NCI-H1092 (cell line): ENCODE results near the gene NBPF20.
"Not testable (repeated sequence)": the region's sequence is repeated elsewhere in the genome, so short reads cannot be mapped to it uniquely, and the experiment has no call there.

Source experiments
- DNase-seq: peaks from one replicate; lab custom pipeline; 2025; lab: John Stamatoyannopoulos, UW

NBPF20 gene

GRCh38 chr1:145425436-145426029 lies at the start of gene NBPF20:
TSS of gene NBPF20 (minus strand) at chr1:145425603. CDS start at chr1:145405272, 20,331 bp downstream.
- DNase-seq, result peak; percentile 88

DNA sequence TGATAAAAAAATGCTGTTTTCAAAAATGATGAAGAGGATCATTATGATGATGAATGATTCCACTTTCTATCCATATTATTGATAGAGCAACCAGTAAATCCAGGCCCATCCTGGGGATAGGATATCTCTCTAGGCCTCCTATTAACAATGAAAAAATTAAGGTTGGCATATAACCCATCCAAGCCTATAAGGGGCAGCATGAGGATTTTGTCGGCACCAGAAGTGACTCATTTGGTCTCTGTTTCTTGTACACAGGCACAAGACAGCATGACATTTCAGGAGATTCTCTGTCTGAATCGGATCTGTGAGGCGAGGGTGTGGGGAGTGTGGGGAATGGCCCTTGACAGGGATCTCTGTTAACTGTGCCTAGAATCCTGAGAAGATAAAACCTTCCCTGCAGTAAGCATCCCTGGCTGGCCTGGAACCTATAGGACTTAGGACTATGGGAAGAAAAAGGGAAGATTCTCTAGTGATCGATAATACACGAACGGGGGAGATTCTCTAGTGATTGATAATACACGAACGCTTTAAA lies 49.5 kb upstream of the NBPF20 start:
- DNase-seq, result not testable (repeated sequence)

GRCh38 chr1:145472731-145473130 lies 47.3 kb upstream of the NBPF20 start:
- not testable (repeated sequence) for DNase-seq

GRCh38 chr1:145471365-145471764 lies 46.0 kb upstream of the NBPF20 start:
- not testable (repeated sequence) for DNase-seq

DNA sequence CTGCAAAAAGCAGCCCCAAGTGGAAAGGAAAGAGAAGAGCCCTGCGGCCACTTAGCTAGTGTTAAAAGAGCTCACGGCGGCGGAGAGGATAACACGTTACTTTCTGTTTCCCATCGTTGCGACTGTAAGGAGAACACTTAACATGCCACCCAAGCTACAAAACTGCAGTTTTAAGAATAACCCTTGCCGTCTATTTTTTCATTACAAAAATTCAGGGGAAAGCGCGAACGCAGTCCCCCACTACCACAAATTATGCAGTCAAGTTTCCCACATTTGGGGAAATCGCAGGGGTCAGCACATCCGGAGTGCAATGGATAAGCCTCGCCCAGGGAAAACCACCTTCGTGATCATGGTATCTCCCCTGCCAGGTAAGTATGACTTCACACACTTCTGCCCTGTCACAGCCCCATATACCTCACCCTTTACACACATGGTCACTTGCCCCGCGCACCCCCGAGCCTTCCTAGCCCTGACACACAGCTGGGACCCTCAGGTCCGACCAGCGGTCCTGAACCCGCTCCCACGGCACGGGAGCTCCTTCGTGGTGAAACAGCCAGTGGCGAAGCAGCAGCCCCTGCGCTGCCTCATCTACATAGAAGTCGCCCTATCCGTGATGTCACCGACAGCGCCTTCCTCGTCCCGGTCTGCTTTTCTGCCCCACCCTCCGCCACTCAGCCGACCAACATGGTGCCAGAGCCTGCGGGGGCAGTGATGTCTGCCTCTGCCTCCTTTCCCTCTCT lies 40.2 kb upstream of the NBPF20 start:
- DNase-seq, result peak; percentile 47

DNA sequence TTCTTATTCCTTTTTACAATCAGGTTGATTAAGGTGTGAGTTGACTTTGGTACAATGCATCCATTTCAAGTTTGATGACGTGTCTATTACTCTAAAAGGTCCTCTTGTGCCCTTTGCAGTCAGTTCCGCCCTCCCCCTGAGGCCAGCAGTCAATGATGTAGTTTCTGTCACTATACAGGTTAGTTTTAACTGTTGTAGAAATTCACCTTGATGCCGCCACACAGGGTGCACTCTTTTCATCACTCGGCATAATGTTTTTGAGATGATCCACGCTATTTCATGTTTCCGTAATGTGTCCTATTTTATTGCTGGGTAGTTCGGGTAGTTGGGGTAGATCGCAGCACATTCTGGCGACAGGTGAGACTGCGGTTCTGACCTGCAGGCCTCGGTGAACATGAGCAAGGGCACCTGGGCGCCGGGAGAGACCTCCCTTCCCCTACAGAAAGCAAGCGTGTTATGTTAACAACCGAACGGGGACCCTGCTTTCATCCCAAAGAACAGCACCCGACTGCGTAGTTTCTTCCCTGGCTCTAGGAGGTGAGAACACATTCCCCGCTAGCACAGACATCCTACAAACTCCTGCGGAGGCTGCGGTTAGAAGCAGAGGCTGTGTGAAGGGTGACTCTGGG lies 39.4 kb upstream of the NBPF20 start:
- DNase-seq, result not testable (repeated sequence)

DNA sequence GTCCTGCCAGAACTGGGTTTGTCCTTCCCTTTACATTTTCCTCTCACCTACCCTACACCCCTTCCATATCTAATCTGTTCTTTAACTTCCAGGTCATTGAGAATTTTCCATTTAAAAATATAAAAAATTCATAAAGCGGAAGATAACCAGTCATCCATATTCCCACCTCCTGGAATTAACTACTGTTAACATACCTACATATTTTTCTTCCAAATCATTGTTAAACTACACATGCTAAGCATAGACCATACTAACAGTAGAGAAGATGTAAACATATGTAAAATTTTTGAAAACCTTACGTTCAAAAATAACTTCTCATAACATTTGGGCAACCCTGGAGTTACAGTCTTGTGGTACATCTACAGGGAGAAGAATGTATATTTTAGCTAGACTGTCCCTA lies 38.6 kb upstream of the NBPF20 start:
- DNase-seq, result not testable (repeated sequence)

- DNase-seq, result not testable (repeated sequence)
Observed at GRCh38 chr1:145460684-145461083, 35.3 kb upstream of the NBPF20 start.

GRCh38 chr1:145460048-145460447 lies 34.6 kb upstream of the NBPF20 start:
- DNase-seq, result not testable (repeated sequence)

- DNase-seq, result not testable (repeated sequence)
Observed at GRCh38 chr1:145459591-145459990, 34.2 kb upstream of the NBPF20 start.

GRCh38 chr1:145459063-145459462 lies 33.7 kb upstream of the NBPF20 start:
- not testable (repeated sequence) for DNase-seq

- DNase-seq, result not testable (repeated sequence)
Observed at GRCh38 chr1:145454824-145455177, 29.4 kb upstream of the NBPF20 start.

GRCh38 chr1:145453873-145454823 lies 28.7 kb upstream of the NBPF20 start:
- not testable (repeated sequence) for DNase-seq

DNA sequence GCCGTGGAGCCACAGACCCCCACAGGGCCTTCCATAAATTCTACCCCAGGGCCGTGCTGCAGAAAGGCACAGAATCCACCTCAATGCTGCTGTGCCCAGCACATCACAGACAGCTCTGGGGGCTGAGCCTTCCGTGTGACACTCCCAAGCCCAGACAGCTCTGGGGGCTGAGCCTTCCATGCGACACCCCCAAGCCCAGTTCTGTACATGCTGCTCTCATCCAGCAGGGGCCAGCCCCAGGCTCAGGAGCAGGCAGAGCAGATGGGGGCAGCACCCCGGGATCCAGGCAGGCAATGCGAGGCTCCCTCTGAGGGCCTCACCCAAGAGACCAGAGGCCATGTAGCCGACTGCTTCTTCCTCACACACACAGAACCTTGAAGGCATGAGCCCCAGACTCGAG lies 27.1 kb upstream of the NBPF20 start:
- DNase-seq, result not testable (repeated sequence)

GRCh38 chr1:145451914-145452313 lies 26.5 kb upstream of the NBPF20 start:
- not testable (repeated sequence) for DNase-seq

GRCh38 chr1:145445219-145445618 lies 19.8 kb upstream of the NBPF20 start:
- not testable (repeated sequence) for DNase-seq

DNA sequence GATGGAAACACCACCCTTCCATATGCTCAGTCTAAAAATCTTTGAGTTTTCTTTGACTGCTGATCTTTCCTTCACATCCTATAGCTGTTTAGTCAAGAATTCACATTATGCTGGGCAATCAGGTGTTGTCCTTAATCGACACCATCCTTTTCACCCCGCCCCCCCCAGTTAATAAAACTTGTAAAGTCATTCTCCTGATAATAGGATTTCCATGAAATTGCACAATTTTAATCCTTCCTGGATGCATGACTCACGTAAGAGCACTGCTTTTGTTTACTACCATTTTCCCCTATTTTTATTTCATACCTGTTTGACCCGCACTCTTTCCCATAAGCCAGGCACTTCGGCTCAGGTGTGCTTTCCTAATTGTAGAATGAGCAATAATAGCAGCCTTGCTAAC lies 16.9 kb upstream of the NBPF20 start:
- DNase-seq, result not testable (repeated sequence)

DNA sequence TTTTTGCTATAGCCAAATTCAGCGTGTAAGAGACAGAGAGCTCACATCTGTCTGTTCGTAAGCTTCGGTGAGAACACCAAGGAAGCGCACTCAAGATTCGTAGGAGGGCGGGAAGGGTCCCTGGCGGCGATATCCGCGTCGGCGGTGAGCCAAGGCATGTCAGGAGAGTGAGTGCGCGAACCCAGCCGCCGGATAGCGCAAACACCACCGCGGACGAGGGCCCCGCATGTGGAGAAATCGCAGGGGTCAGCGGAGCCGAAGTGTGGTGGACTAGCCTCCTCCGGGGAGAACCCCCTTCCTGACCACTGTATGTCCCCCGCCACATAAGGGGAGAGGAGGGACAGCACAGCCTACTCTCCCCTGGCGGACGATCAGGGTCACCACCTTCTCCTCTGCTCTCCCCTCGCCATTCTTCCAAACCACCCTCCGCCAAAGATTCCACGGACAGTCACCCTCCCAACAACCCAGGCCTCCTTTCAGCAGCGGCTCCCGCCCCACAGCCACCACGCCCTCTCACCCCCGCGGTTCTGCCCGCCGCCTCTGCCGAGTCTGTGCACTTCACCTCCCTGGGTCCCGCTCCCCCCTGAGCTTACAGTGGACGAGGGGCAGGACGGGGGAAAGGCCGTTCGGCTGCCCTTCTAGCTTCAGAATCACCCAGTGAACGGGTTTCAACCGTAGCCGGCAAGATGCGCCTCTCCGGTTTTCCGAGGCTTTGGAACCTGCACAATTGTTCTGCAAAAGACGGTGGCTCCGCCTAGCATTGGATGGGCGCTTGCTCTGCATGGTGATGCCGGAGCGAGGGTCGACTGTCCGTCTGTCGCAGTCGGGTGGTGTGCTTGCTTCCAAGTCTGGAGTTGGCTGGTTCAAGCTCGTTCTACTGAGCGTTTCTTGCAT lies 6.2 kb upstream of the NBPF20 start:
- not testable (repeated sequence) for DNase-seq

DNA sequence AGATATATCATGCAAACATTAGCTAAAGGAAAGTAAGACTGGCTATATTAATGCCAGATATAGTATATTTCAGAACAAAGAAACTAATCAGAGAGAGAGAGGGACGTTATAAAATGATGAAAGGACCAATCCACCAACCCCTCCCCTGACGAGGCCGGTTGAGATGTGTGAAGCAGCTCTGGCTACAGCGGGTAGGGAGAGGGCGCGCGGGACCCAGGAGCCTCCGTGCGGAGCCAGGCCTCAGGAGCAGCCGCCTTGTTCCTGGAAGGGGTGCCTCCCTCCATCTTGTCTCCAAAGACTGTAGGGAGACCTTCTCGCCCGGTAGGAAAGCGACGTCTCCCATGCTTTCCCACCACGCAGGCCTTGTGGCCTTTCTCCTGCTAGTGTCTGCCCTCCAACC lies 5.4 kb upstream of the NBPF20 start:
- not testable (repeated sequence) for DNase-seq

GRCh38 chr1:145429329-145429728 lies 3.9 kb upstream of the NBPF20 start:
- DNase-seq, result not testable (repeated sequence)
